AG09309 (cell line): ENCODE data around the gene NNMT.

ENCODE experiments used
- DNase-seq: peaks from one replicate; pipeline ENCODE4 v3.0.0-alpha.2; 2010; ENCODE audit warnings: low read depth
- H3K4me3 ChIP-seq: 2 replicates; pipeline ENCODE4 v1.5.1; 2011; ENCODE audit warnings: mild to moderate bottlenecking, low read depth, low read length, moderate library complexity; ENCODE audit not compliant: control insufficient read depth
- CTCF ChIP-seq: IDR thresholded peaks from 2 replicates; pipeline ENCODE4 v1.5.1; 2011; ENCODE audit warnings: mild to moderate bottlenecking, low read depth, low read length, inconsistent platforms; ENCODE audit not compliant: insufficient read depth, control insufficient read depth; ENCODE audit errors: missing control alignments

The NNMT gene

GRCh38 chr11:114263513-114264170 is 32.6 kb upstream of the NNMT start:
- no peak for DNase-seq
- H3K4me3 ChIP-seq = no peak overlapping the region
- TF ChIP-seq CTCF = no peak

GRCh38 chr11:114264381-114264780 is 31.8 kb upstream of the NNMT start:
- DNase-seq = no peak

GRCh38 chr11:114265122-114265878 is 30.9 kb upstream of the NNMT start:
- TF ChIP-seq CTCF = no peak
- H3K4me3 ChIP-seq = no peak overlapping the region
- DNase-seq = no peak

More at GRCh38 chr11:114264381-114264780, 31.8 kb upstream of the NNMT start:
- no peak overlapping the region for H3K4me3 ChIP-seq
- no peak for TF ChIP-seq CTCF

- TF ChIP-seq CTCF = no peak
- DNase-seq = no peak
- no peak overlapping the region for H3K4me3 ChIP-seq
Measured at GRCh38 chr11:114269498-114269897, 26.7 kb upstream of the NNMT start.

- no peak for TF ChIP-seq CTCF
- no peak overlapping the region for H3K4me3 ChIP-seq
- DNase-seq = no peak
Measured at GRCh38 chr11:114270531-114271270, 25.5 kb upstream of the NNMT start.

- TF ChIP-seq CTCF = no peak
- DNase-seq = no peak
- no peak overlapping the region for H3K4me3 ChIP-seq
Measured at GRCh38 chr11:114271316-114271715, 24.9 kb upstream of the NNMT start.
